ENCODE data around the gene ZC3H8.

The ZC3H8 gene

DNA sequence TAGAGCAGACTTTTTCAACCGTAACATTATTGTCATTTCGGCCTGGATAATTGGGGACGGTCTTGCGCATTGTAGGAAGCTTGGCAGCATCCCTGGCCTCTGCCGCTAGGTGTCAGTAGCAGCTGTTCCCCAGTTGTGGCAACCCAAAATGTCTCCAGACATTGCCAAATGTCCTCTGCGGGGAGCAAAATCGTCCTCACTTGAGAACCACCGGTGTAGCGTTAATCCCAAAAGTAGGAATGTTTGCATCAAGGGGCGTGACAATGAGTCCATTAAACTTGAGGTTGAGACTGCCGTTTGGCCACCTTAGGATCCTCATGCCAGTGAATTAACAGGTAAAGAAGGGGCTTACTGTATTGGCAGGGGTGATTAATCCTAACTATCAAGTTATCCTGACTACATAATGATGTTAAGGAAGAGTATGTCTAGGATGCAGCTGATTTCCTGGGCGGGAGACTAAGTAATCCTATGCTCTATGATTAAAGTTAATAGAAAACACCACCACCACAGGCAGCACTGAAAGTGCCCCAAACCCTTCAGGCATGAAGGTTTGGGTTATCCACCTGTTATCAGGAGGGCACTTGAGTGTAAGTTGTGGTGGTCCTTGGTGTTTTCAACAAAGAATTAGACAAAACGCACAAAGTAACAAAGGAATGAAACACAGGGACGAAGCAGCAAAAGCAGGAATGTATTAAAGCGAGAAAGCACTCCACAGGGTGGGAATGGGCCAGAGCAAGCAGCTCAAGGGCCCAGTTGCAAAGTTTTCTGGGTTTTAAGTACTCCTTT is 4.9 kb upstream of the ZC3H8 start:
- no peak overlapping the region for H3K27ac ChIP-seq (ENCODE audit: low read depth, low read length, severe bottlenecking)
- H3K9me3 ChIP-seq (ENCODE audit: control insufficient read depth, low read length), result peaks cover 4% of the 10 kb centered on the region
- WGBS, 2 experiments (ENCODE audit: insufficient coverage in 2 of 2), result 34 to 36% methylated on average over 14 of the region's 15 CpGs
- no peak overlapping the region for H3K4me3 ChIP-seq (ENCODE audit: extremely low read depth, insufficient read depth, low read length, poor library complexity, severe bottlenecking)
- H3K36me3 ChIP-seq (ENCODE audit: control insufficient read depth, insufficient read depth, low read length), result no peaks in the 10 kb centered on the region
- peaks cover 5% of the 10 kb centered on the region for H3K4me1 ChIP-seq (ENCODE audit: control insufficient read depth, insufficient read depth, low read length, poor library complexity, severe bottlenecking)

DNA sequence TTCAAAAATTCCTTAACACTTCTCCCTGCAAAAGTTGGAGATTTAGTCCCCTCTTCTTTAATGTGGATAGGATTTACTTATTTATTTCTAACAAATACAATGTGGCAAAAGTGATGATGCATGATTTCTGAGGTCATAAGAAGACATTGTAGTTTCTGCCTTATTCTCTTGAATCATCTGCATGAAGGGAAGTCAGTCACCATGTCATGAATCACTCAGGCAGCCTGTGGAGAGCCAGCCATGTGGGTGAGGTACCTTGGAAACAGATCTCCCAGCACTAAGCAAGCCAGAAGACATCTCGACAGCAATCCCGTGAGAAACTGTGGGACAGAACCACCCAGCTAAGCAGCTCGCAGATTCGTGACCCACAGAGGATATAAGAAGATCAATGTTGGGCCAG is 2.7 kb upstream of the ZC3H8 start:
- H3K36me3 ChIP-seq (ENCODE audit: control insufficient read depth, insufficient read depth, low read length), result no peaks in the 10 kb centered on the region
- WGBS, 2 experiments (ENCODE audit: insufficient coverage in 2 of 2), result 77 to 80% methylated on average over 4 of the region's 4 CpGs
- no peak overlapping the region for H3K27ac ChIP-seq (ENCODE audit: low read depth, low read length, severe bottlenecking)
- peaks cover 1% of the 10 kb centered on the region for H3K9me3 ChIP-seq (ENCODE audit: control insufficient read depth, low read length)
- H3K4me3 ChIP-seq (ENCODE audit: extremely low read depth, insufficient read depth, low read length, poor library complexity, severe bottlenecking), result no peak overlapping the region
- H3K4me1 ChIP-seq (ENCODE audit: control insufficient read depth, insufficient read depth, low read length, poor library complexity, severe bottlenecking), result peaks cover 9% of the 10 kb centered on the region

DNA sequence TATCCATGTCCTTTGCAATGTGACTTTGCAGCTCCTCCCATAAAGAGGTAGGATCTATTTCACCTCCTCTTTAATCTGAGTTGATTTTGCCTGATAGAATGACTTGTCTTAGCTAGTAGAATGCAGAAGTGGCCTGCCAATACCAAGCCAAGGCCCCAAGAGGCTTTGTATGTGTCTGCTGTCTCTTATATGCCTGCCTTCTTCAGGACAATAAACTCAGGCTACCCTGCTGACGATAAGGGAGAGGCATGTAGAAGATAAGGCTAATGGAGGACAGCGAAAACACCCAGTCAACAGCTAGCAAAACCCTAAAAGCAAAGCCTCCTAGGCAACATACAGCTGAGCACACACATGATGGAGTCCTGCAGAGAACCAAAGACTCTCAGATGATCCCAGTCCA is 1.8 kb upstream of the ZC3H8 start:
- Histone ChIP-seq H3K36me3 (ENCODE audit: control insufficient read depth, insufficient read depth, low read length) (no peaks in the 10 kb centered on the region), H3K4me3 (ENCODE audit: extremely low read depth, insufficient read depth, low read length, poor library complexity, severe bottlenecking) (no peak overlapping the region), H3K4me1 (ENCODE audit: control insufficient read depth, insufficient read depth, low read length, poor library complexity, severe bottlenecking) (peaks cover 9% of the 10 kb centered on the region), H3K9me3 (ENCODE audit: control insufficient read depth, low read length) (no peaks in the 10 kb centered on the region), H3K27ac (ENCODE audit: low read depth, low read length, severe bottlenecking) (no peak overlapping the region)
- WGBS, 2 experiments (ENCODE audit: insufficient coverage in 2 of 2), result 100% methylated on average over 1 of the region's 2 CpGs; no CpG with 5 or more reads in 1 of the 2 experiments

DNA sequence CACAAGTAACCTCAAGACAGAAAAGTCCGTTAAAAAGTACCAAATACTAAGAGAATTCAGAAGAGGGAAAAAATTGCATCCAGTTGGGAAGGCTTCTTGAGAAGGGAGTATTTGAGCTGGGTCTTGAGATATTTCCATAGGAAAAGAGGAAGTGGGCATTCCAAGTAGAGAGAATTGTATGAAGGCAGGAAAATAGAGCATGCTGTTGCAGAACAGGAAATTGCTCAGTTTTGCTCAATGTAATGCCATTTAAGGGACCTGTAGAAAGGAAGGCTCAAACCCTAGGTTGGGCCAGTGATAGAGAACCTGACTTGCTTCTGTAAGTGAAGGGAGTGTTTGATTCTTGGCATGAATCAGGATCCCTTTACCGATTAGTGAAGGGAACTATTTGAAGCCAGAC is 1.0 kb upstream of the ZC3H8 start:
- H3K27ac ChIP-seq (ENCODE audit: low read depth, low read length, severe bottlenecking), result no peak overlapping the region
- H3K36me3 ChIP-seq (ENCODE audit: control insufficient read depth, insufficient read depth, low read length), result no peaks in the 10 kb centered on the region
- WGBS, 2 experiments (ENCODE audit: insufficient coverage in 2 of 2), result 100% methylated on average over 1 of the region's 2 CpGs; no CpG with 5 or more reads in 1 of the 2 experiments
- H3K4me1 ChIP-seq (ENCODE audit: control insufficient read depth, insufficient read depth, low read length, poor library complexity, severe bottlenecking), result peaks cover 9% of the 10 kb centered on the region
- no peaks in the 10 kb centered on the region for H3K9me3 ChIP-seq (ENCODE audit: control insufficient read depth, low read length)
- no peak overlapping the region for H3K4me3 ChIP-seq (ENCODE audit: extremely low read depth, insufficient read depth, low read length, poor library complexity, severe bottlenecking)

DNA sequence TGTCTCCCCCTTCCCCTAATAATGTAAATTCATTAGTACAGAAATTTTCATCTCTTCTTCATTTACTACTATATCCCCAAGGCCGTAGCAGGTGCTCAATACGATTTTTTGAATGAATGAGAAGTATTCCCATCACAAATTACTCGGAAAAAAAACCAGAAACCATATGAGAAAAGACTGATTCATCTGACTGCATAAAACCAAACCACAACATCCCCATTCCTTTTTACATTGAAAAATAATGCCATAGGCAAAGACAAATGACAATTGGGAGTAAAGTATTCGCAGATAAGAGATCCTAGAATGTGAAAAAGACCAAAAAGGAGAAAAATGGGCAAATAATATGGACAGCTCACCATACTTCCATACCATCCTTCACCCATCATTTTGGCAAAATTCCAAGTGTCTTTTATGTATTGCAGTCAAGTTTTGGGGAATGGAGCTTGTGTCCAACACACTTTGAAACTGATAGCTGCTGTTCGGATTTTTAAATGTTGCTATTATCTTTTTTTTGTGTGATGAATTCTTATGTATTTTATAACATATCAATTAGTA is 1.5 kb downstream of the ZC3H8 start:
- Histone ChIP-seq H3K27ac (ENCODE audit: low read depth, low read length, severe bottlenecking) (no peak overlapping the region), H3K4me3 (ENCODE audit: extremely low read depth, insufficient read depth, low read length, poor library complexity, severe bottlenecking) (no peak overlapping the region), H3K9me3 (ENCODE audit: control insufficient read depth, low read length) (no peaks in the 10 kb centered on the region), H3K36me3 (ENCODE audit: control insufficient read depth, insufficient read depth, low read length) (peaks cover 13% of the 10 kb centered on the region), H3K4me1 (ENCODE audit: control insufficient read depth, insufficient read depth, low read length, poor library complexity, severe bottlenecking) (peaks cover 9% of the 10 kb centered on the region)
- 94% methylated on average over 2 of the region's 5 CpGs; no CpG with 5 or more reads in 1 of the 2 experiments for WGBS, 2 experiments (ENCODE audit: insufficient coverage in 2 of 2)

DNA sequence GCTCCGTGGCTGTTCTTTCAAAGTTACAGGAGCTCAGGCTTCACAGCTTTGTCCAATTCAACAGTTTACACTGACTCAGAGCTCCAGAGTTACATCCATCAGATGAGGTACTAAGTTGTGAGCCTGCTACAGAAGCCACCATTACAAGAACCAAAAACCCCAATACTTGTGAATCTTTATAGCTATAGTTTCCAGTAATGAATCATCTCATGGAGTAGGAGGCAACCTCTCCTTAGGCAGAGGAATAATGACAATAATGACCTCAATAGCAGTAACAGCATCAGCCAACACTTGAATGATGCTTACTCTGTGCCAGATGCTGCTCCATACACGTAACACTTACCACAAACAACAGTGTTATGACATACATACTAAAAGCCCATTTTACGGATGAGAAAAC is 3.6 kb downstream of the ZC3H8 start:
- Histone ChIP-seq H3K36me3 (ENCODE audit: control insufficient read depth, insufficient read depth, low read length) (peaks cover 33% of the 10 kb centered on the region), H3K4me3 (ENCODE audit: extremely low read depth, insufficient read depth, low read length, poor library complexity, severe bottlenecking) (no peak overlapping the region), H3K9me3 (ENCODE audit: control insufficient read depth, low read length) (no peaks in the 10 kb centered on the region), H3K27ac (ENCODE audit: low read depth, low read length, severe bottlenecking) (no peak overlapping the region), H3K4me1 (ENCODE audit: control insufficient read depth, insufficient read depth, low read length, poor library complexity, severe bottlenecking) (peaks cover 9% of the 10 kb centered on the region)
- 90 to 100% methylated on average over 2 to 3 of the region's 3 CpGs for WGBS, 2 experiments (ENCODE audit: insufficient coverage in 2 of 2)

DNA sequence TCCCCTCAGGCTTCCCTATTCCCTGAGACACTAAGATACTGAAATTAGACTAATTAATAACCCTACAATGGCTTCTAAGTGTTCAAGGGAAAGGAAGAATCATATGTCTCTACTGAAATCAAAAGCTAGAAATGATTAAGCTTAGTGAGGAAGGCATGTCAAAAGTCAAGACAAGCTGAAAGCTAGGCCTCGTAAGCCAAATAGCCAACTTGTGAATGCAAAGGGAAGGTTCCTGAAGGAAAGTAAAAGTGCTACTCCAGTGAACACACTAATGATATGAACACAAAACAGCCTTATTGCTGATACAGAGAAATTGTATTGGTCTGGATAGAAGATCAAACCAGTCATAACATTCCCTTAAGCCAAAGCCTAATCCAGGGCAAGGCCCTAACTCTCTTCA is 10.0 kb downstream of the ZC3H8 start:
- H3K4me3 ChIP-seq (ENCODE audit: extremely low read depth, insufficient read depth, low read length, poor library complexity, severe bottlenecking), result no peak overlapping the region
- no peaks in the 10 kb centered on the region for H3K4me1 ChIP-seq (ENCODE audit: control insufficient read depth, insufficient read depth, low read length, poor library complexity, severe bottlenecking)
- H3K27ac ChIP-seq (ENCODE audit: low read depth, low read length, severe bottlenecking), result no peak overlapping the region
- H3K9me3 ChIP-seq (ENCODE audit: control insufficient read depth, low read length), result no peaks in the 10 kb centered on the region
- 67% methylated on average over 1 of the region's 1 CpG; no CpG with 5 or more reads in 1 of the 2 experiments for WGBS, 2 experiments (ENCODE audit: insufficient coverage in 2 of 2)
- peaks cover 38% of the 10 kb centered on the region for H3K36me3 ChIP-seq (ENCODE audit: control insufficient read depth, insufficient read depth, low read length)

DNA sequence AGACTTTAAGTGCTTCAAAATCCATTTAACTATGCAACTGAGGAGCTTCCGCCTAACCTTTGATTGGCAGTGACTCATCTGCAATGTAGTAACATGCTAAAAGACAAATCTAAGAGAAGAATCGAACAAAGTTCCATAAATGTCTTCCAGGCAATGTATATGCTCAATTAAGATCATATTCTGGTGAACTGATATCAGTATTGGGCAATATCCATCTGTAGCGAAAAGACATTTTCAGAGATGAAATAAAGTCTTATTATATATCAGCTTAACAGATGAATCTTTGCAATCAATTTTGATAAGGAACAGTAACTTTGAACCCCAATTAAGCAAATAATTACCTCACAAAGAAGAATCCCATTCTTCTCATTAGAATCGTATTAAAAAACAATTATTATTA is 11.6 kb downstream of the ZC3H8 start:
- no peak overlapping the region for H3K27ac ChIP-seq (ENCODE audit: low read depth, low read length, severe bottlenecking)
- H3K4me1 ChIP-seq (ENCODE audit: control insufficient read depth, insufficient read depth, low read length, poor library complexity, severe bottlenecking), result no peaks in the 10 kb centered on the region
- no peaks in the 10 kb centered on the region for H3K9me3 ChIP-seq (ENCODE audit: control insufficient read depth, low read length)
- 100% methylated on average over 1 of the region's 4 CpGs for WGBS, 2 experiments (ENCODE audit: insufficient coverage in 2 of 2)
- no peak overlapping the region for H3K4me3 ChIP-seq (ENCODE audit: extremely low read depth, insufficient read depth, low read length, poor library complexity, severe bottlenecking)
- peaks cover 24% of the 10 kb centered on the region for H3K36me3 ChIP-seq (ENCODE audit: control insufficient read depth, insufficient read depth, low read length)

DNA sequence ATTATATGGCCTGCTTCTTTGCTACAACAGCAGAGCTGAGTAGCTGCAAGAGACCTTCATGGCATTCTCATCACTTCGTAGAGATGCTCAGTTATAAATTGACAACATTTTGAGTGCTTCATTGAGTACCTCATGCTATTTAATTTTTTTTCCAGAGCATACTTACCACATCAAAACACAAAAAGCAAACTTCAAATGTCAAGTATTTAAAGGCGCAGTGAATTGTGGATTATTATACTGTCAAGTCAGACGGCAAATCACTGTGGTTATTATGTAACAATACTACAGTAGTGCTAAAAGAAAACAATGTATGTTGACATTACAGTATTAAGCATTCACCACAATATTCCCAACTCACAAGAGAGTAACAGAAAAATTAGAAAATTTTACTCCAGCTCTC is 12.5 kb downstream of the ZC3H8 start:
- no peak overlapping the region for H3K4me3 ChIP-seq (ENCODE audit: extremely low read depth, insufficient read depth, low read length, poor library complexity, severe bottlenecking)
- no peaks in the 10 kb centered on the region for H3K9me3 ChIP-seq (ENCODE audit: control insufficient read depth, low read length)
- H3K4me1 ChIP-seq (ENCODE audit: control insufficient read depth, insufficient read depth, low read length, poor library complexity, severe bottlenecking), result no peaks in the 10 kb centered on the region
- H3K36me3 ChIP-seq (ENCODE audit: control insufficient read depth, insufficient read depth, low read length), result peaks cover 16% of the 10 kb centered on the region
- WGBS, 2 experiments (ENCODE audit: insufficient coverage in 2 of 2), result 100% methylated on average over 1 of the region's 3 CpGs; no CpG with 5 or more reads in 1 of the 2 experiments
- no peak overlapping the region for H3K27ac ChIP-seq (ENCODE audit: low read depth, low read length, severe bottlenecking)

DNA sequence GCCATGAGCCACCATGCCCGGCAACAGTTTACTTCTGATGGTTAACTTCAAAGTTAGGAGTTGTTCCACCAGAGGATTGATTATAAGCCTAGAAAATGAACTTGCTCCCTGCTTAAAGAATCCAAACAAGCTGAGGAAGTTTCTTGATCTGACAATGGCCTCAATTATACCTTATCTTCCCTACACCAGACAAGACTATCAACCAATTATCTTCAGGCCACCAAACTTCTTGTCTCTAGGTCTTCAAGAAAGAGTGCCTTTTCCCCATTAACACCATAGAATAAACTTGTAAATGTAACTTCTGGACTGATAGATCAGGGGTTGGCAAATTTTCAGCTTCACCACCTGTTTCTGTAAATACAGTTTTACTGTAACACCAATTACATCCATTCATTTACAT is 15.0 kb downstream of the ZC3H8 start:
- no peak overlapping the region for H3K4me3 ChIP-seq (ENCODE audit: extremely low read depth, insufficient read depth, low read length, poor library complexity, severe bottlenecking)
- H3K27ac ChIP-seq (ENCODE audit: low read depth, low read length, severe bottlenecking), result no peak overlapping the region
- no peaks in the 10 kb centered on the region for H3K9me3 ChIP-seq (ENCODE audit: control insufficient read depth, low read length)
- peaks cover 9% of the 10 kb centered on the region for H3K36me3 ChIP-seq (ENCODE audit: control insufficient read depth, insufficient read depth, low read length)
- H3K4me1 ChIP-seq (ENCODE audit: control insufficient read depth, insufficient read depth, low read length, poor library complexity, severe bottlenecking), result no peaks in the 10 kb centered on the region
- 100% methylated on average over 1 of the region's 1 CpG for WGBS, 2 experiments (ENCODE audit: insufficient coverage in 2 of 2)

DNA sequence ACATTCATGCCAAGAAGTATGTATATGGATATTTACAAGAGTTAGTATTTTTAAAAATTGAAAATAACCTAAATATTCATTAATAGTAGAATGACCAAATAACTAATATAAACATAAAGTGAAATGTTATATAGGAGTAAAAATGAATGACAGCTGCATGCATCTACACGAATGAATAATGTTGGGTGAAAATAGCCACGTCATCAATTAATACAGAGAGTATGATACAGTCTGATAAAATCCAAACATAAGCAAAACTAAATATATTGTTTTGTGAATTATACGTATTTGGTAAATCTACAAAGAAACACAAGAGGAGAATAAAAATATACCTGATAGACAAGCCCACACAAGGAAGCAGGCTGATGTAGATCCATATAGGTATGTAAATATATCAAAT is 24.5 kb downstream of the ZC3H8 start:
- Histone ChIP-seq H3K9me3 (ENCODE audit: control insufficient read depth, low read length) (no peaks in the 10 kb centered on the region), H3K4me3 (ENCODE audit: extremely low read depth, insufficient read depth, low read length, poor library complexity, severe bottlenecking) (no peak overlapping the region), H3K27ac (ENCODE audit: low read depth, low read length, severe bottlenecking) (no peak overlapping the region), H3K36me3 (ENCODE audit: control insufficient read depth, insufficient read depth, low read length) (peaks cover 12% of the 10 kb centered on the region), H3K4me1 (ENCODE audit: control insufficient read depth, insufficient read depth, low read length, poor library complexity, severe bottlenecking) (no peaks in the 10 kb centered on the region)
- whole genome bisulfite sequencing, 2 experiments (ENCODE audit: insufficient coverage in 2 of 2), result no CpG with 5 or more reads among the region's 3 CpGs
